GM21737 (cell line): ENCODE data around the gene PIH1D2.
"Not testable (repeated sequence)": the region's sequence is repeated elsewhere in the genome, so short reads cannot be mapped to it uniquely, and the experiment has no call there.

ENCODE experiments used
- ATAC-seq: cut with Tn5 transposase; IDR thresholded peaks from one replicate; pipeline ENCODE4 v1.9.1; 2021; ENCODE audit warnings: mild to moderate bottlenecking, moderate library complexity; ENCODE audit not compliant: unreplicated experiment

The PIH1D2 gene

GRCh38 chr11:112058103-112058502, 15.7 kb downstream of the PIH1D2 start:
- no peak for ATAC-seq

GRCh38 chr11:112057170-112057569, 16.6 kb downstream of the PIH1D2 start:
- no peak for ATAC-seq

- ATAC-seq, result no peak
Observed at GRCh38 chr11:112051768-112052167, 22.0 kb downstream of the PIH1D2 start.

- ATAC-seq, result no peak
Observed at GRCh38 chr11:112050721-112051120, 23.1 kb downstream of the PIH1D2 start.

- ATAC-seq, result no peak
Observed at GRCh38 chr11:112049777-112050176, 24.0 kb downstream of the PIH1D2 start.

GRCh38 chr11:112048256-112048655, 25.6 kb downstream of the PIH1D2 start:
- not testable (repeated sequence) for ATAC-seq

GRCh38 chr11:112046647-112047046, 27.2 kb downstream of the PIH1D2 start:
- ATAC-seq, result not testable (repeated sequence)

GRCh38 chr11:112044961-112045360, 28.9 kb downstream of the PIH1D2 start:
- no peak for ATAC-seq

- no peak for ATAC-seq
Observed at GRCh38 chr11:112042961-112043304, 30.9 kb downstream of the PIH1D2 start.

GRCh38 chr11:112042161-112042960, 31.5 kb downstream of the PIH1D2 start:
- no peak for ATAC-seq

- ATAC-seq, result no peak
Observed at GRCh38 chr11:112037527-112037926, 36.3 kb downstream of the PIH1D2 start.

GRCh38 chr11:112033902-112034301, 39.9 kb downstream of the PIH1D2 start:
- no peak for ATAC-seq

- ATAC-seq, result no peak
Observed at GRCh38 chr11:112029460-112029859, 44.4 kb downstream of the PIH1D2 start.

- not testable (repeated sequence) for ATAC-seq
Observed at GRCh38 chr11:112026784-112027410, 46.9 kb downstream of the PIH1D2 start.

GRCh38 chr11:112025707-112026106, 48.1 kb downstream of the PIH1D2 start:
- ATAC-seq, result peak; percentile 8

- peak; percentile 80 for ATAC-seq
Observed at GRCh38 chr11:112024773-112025678, 48.8 kb downstream of the PIH1D2 start, which contains the start of gene DLAT. DLAT (plus strand) TSS chr11:112025408; CDS start chr11:112025473, 65 bp downstream.

GRCh38 chr11:112024178-112024772, 49.5 kb downstream of the PIH1D2 start:
- peak; percentile 43 for ATAC-seq

GRCh38 chr11:112023104-112023503, 50.7 kb downstream of the PIH1D2 start:
- ATAC-seq, result no peak

- no peak for ATAC-seq
Observed at GRCh38 chr11:112019066-112019465, 54.8 kb downstream of the PIH1D2 start.
